ENCODE results near the gene IL4. TPM values are rescaled to one million over a fixed set of nuclear protein-coding genes. Genes with fewer than 3 reads are reported as not detected.

Gene IL4
- total and polyA plus RNA-seq, 12 donors = not detected

- intact Hi-C loops (cut with DNase I) = no loop called here
- peak in 1 of 7 donors; percentile 4 for DNase-seq
- TF ChIP-seq POLR2A (IDR thresholded peaks at IDR 0.05) (no peak), CTCF (IDR thresholded peaks at IDR 0.05) (no peak)
- H3K27me3 ChIP-seq = no peaks in the 10 kb centered on the region
- H3K4me1 ChIP-seq (replicated peaks in 1 of 2) = peaks cover 0 to 6% of the 10 kb centered on the region in 2 donors
- H3K27ac ChIP-seq = no peak overlapping the region
- no peak overlapping the region for H3K4me3 ChIP-seq
- WGBS, 4 donors = 84 to 91% (median 85%) methylated on average over 1 of the region's 1 CpG
- no peaks in the 10 kb centered on the region for H3K9me3 ChIP-seq (replicated peaks in 1 of 3)
- no peaks in the 10 kb centered on the region for H3K36me3 ChIP-seq (replicated peaks in 1 of 2)
These were observed 301 bp upstream of the IL4 start for GRCh38 chr5:132673488-132673887.

- Histone ChIP-seq H3K9me3 (replicated peaks in 1 of 3) (no peaks in the 10 kb centered on the region), H3K36me3 (replicated peaks in 1 of 2) (no peaks in the 10 kb centered on the region), H3K27ac (no peak overlapping the region), H3K4me3 (no peak overlapping the region), H3K4me1 (replicated peaks in 1 of 2) (peaks cover 0 to 6% of the 10 kb centered on the region in 2 donors), H3K27me3 (no peaks in the 10 kb centered on the region)
- intact Hi-C loops (cut with DNase I) = no loop called here
- no peak for TF ChIP-seq CTCF (IDR thresholded peaks at IDR 0.05)
- TF ChIP-seq POLR2A (IDR thresholded peaks at IDR 0.05) = no peak
- peak in 1 of 7 donors; percentile 24 for DNase-seq
- WGBS, 4 donors = 76 to 85% (median 84%) methylated on average over 6 to 13 of the region's 13 CpGs
These were observed 1.1 kb downstream of the IL4 start for GRCh38 chr5:132674671-132675506.

- Histone ChIP-seq H3K27me3 (no peaks in the 10 kb centered on the region), H3K9me3 (replicated peaks in 1 of 3) (no peaks in the 10 kb centered on the region), H3K36me3 (replicated peaks in 1 of 2) (no peaks in the 10 kb centered on the region), H3K4me1 (replicated peaks in 1 of 2) (peaks cover 0 to 6% of the 10 kb centered on the region in 2 donors), H3K4me3 (no peak overlapping the region), H3K27ac (no peak overlapping the region)
- TF ChIP-seq POLR2A (IDR thresholded peaks at IDR 0.05) = no peak
- TF ChIP-seq CTCF (IDR thresholded peaks at IDR 0.05) = no peak
- WGBS, 4 donors = 91 to 94% (median 93%) methylated on average over 11 of the region's 11 CpGs
- intact Hi-C loops (cut with DNase I) = no loop called here
- peak in 1 of 7 donors; percentile 35 for DNase-seq
These were observed 2.3 kb downstream of the IL4 start for GRCh38 chr5:132675936-132676689.

GRCh38 chr5:132677191-132677590, 3.4 kb downstream of the IL4 start:
- intact Hi-C loops (cut with DNase I) = no loop called here
- H3K27ac ChIP-seq = no peak overlapping the region
- DNase-seq = peak; percentile 65 to 89 (median 88)
- WGBS, 4 donors = 22 to 35% (median 30%) methylated on average over 5 to 7 of the region's 7 CpGs
- H3K9me3 ChIP-seq (replicated peaks in 1 of 3) = no peaks in the 10 kb centered on the region
- TF ChIP-seq POLR2A (IDR thresholded peaks at IDR 0.05) = peak in 1 of 2 donors; percentile 20
- peak; percentile 24 to 53 (median 45) for TF ChIP-seq CTCF (IDR thresholded peaks at IDR 0.05)
- no peaks in the 10 kb centered on the region for H3K27me3 ChIP-seq
- H3K4me3 ChIP-seq = no peak overlapping the region
- peaks cover 0 to 6% of the 10 kb centered on the region in 2 donors for H3K4me1 ChIP-seq (replicated peaks in 1 of 2)
- no peaks in the 10 kb centered on the region for H3K36me3 ChIP-seq (replicated peaks in 1 of 2)

Measured in adrenal gland (tissue), 12 donors.